Peyer's patch (tissue), 4 donors: Measurements from ENCODE around the gene SGCB.

Experiments
- CTCF ChIP-seq, 6 experiments: fragments of 450-650 bp in 4 of 6; fragments of 200-600 bp in 2 of 6; sonication (generic) in 1 of 6; IDR thresholded peaks; one replicate each; pipeline ENCODE4 v1.5.1; 2017 to 2019; ENCODE audit warnings: antibody characterized with exemption in 6 of 6, mild to moderate bottlenecking in 3 of 6, moderate library complexity in 1 of 6
- POLR2A ChIP-seq, 2 donors: fragments of 450-650 bp; IDR thresholded peaks; one replicate each; pipeline ENCODE4 v1.5.1; 2017; ENCODE audit warnings: antibody characterized with exemption in 2 of 2, mild to moderate bottlenecking in 2 of 2, moderate library complexity in 2 of 2

- TF ChIP-seq CTCF (IDR thresholded peaks at IDR 0.05) (no peak), POLR2A (IDR thresholded peaks at IDR 0.05) (no peak)
These were observed 9.1 kb downstream of the SGCB start for GRCh38 chr4:52028970-52029369.
